Right cardiac atrium (tissue), 5 donors: ENCODE measurements around the gene XPNPEP1. TPM values are rescaled to one million over a fixed set of nuclear protein-coding genes. Genes with fewer than 3 reads are reported as not detected.

Experiments used
- ATAC-seq, 2 donors: fragments of 200-7000 bp; cut with Tn5 transposase; one replicate each; pipeline versions ENCODE4 v1.8.0 to v1.9.1; 2020; ENCODE audit warnings: moderate library complexity in 2 of 2, mild to moderate bottlenecking in 1 of 2
- DNase-seq, 3 donors: peaks; one replicate each; pipeline ENCODE4 v3.0.0-alpha.2; 2020
- H3K27ac ChIP-seq: one replicate; pipeline ENCODE4 v1.5.1; 2013; ENCODE audit warnings: mild to moderate bottlenecking, low read length, control low read depth, moderate library complexity
- H3K27me3 ChIP-seq: one replicate; pipeline ENCODE4 v1.6.1; 2013; ENCODE audit not compliant: control insufficient read depth, insufficient read depth
- H3K4me1 ChIP-seq: one replicate; pipeline ENCODE4 v1.6.1; 2013; ENCODE audit warnings: low read length; ENCODE audit not compliant: control insufficient read depth, insufficient read depth
- H3K4me3 ChIP-seq: one replicate; pipeline ENCODE4 v1.5.1; 2013; ENCODE audit warnings: low read length, control low read depth
- H3K9me3 ChIP-seq: one replicate; pipeline ENCODE4 v1.6.1; 2013; ENCODE audit warnings: low read length; ENCODE audit not compliant: control insufficient read depth
- WGBS: extraction: QIAGEN DNeasy Blood & Tissue Kit; methylation state at CpG from one replicate; pipeline ENCODE4 v1.1.7; 2013; 5-methylcytosine and 5-hydroxymethylcytosine counted together
- intact Hi-C, 4 donors: fragments of 100-400 bp; cut with DNase I; formaldehyde crosslinking; loops; one replicate each; pipeline versions ENCODE4 v1.11.0 to v1.14.0; 2022 to 2023
- polyA plus RNA-seq: library from polyadenylated mRNA; stranded (reverse); fragments of 200-250 nt; gene quantifications from one replicate; pipeline ENCODE4 v1.2.3, GENCODE V29; 2013
- total RNA-seq, 4 donors: library from RNA; stranded (reverse); fragmentation: NEBNext Ultra II Directional; extraction: Animal tissue kit (Norgen Biotek cat#: 25700); gene quantifications; one replicate each; pipeline ENCODE4 v1.2.1, GENCODE V29; 2021
- donor health status: healthy with polysubstance abuse.
- donor health status: DM: no; HTN: yes; CAD: no.
- donor health status: DM: no; HTN: no; CAD: no.
- donor health status: DM: no; HTN: yes; CAD: no; lungs with severe emphysema.
- donor health status: DM: yes; HTN: yes; CAD: no.

XPNPEP1 gene
- total and polyA plus RNA-seq, 5 donors: 20.7 to 47.4 (median 38.4) TPM

GRCh38 chr10:109892117-109892516, 31.2 kb downstream of the XPNPEP1 start:
- WGBS: 63% methylated on average over 4 of the region's 4 CpGs
- peak overlapping the region; percentile 25 for H3K27ac ChIP-seq
- H3K4me1 ChIP-seq: peaks cover 41% of the 10 kb centered on the region
- intact Hi-C loops: loop anchor here (10.0 kb wide), 3 partner anchors 113 to 233 kb away; partner anchors contain the start of gene ADD3 (in 4 of the 4)
- H3K27me3 ChIP-seq: no peaks in the 10 kb centered on the region
- H3K4me3 ChIP-seq: no peak overlapping the region
- ATAC-seq (no peak), DNase-seq (no peak)
- no peaks in the 10 kb centered on the region for H3K9me3 ChIP-seq

GRCh38 chr10:109891105-109891504, 32.2 kb downstream of the XPNPEP1 start:
- intact Hi-C loops: loop anchor here (10.0 kb wide), 3 partner anchors 114 to 234 kb away; partner anchors contain the start of gene ADD3 (in 4 of the 4)
- Histone ChIP-seq H3K4me1 (peaks cover 46% of the 10 kb centered on the region), H3K4me3 (no peak overlapping the region), H3K27me3 (no peaks in the 10 kb centered on the region), H3K27ac (no peak overlapping the region), H3K9me3 (no peaks in the 10 kb centered on the region)
- ATAC-seq (no peak), DNase-seq (no peak)
- WGBS: 90% methylated on average over 2 of the region's 2 CpGs

- Histone ChIP-seq H3K9me3 (no peaks in the 10 kb centered on the region), H3K4me3 (no peak overlapping the region), H3K4me1 (peaks cover 38% of the 10 kb centered on the region), H3K27ac (peak overlapping the region; percentile 13), H3K27me3 (no peaks in the 10 kb centered on the region)
- intact Hi-C loops: loop anchor here (10.0 kb wide), 7 partner anchors 65 to 385 kb away; partner anchors contain the start of gene ADD3 (in 4 of the 4)
- 64% methylated on average over 4 of the region's 4 CpGs for WGBS
- DNase-seq: no peak
- ATAC-seq: no peak
Measured at GRCh38 chr10:109889867-109890266, 33.4 kb downstream of the XPNPEP1 start.

- DNase-seq (no peak), ATAC-seq (no peak)
Measured at GRCh38 chr10:109887776-109888175, 35.5 kb downstream of the XPNPEP1 start.

GRCh38 chr10:109887243-109887642, 36.1 kb downstream of the XPNPEP1 start:
- no peak overlapping the region for H3K27ac ChIP-seq
- no peak overlapping the region for H3K4me3 ChIP-seq
- DNase-seq (no peak), ATAC-seq (no peak)
- H3K9me3 ChIP-seq: no peaks in the 10 kb centered on the region
- intact Hi-C loops: loop anchor here (10.0 kb wide), 5 partner anchors 68 to 388 kb away; no protein-coding TSS in a partner anchor
- peaks cover 23% of the 10 kb centered on the region for H3K4me1 ChIP-seq
- 71% methylated on average over 5 of the region's 5 CpGs for WGBS
- no peaks in the 10 kb centered on the region for H3K27me3 ChIP-seq

More at GRCh38 chr10:109887776-109888175, 35.5 kb downstream of the XPNPEP1 start:
- H3K27me3 ChIP-seq: no peaks in the 10 kb centered on the region
- no peak overlapping the region for H3K27ac ChIP-seq
- peaks cover 25% of the 10 kb centered on the region for H3K4me1 ChIP-seq
- 91% methylated on average over 9 of the region's 9 CpGs for WGBS
- intact Hi-C loops: loop anchor here (10.0 kb wide), 5 partner anchors 67 to 387 kb away; no protein-coding TSS in a partner anchor
- no peaks in the 10 kb centered on the region for H3K9me3 ChIP-seq
- H3K4me3 ChIP-seq: no peak overlapping the region

GRCh38 chr10:109886781-109887140, 36.5 kb downstream of the XPNPEP1 start:
- H3K4me1 ChIP-seq: peaks cover 18% of the 10 kb centered on the region
- no peak overlapping the region for H3K27ac ChIP-seq
- 64% methylated on average over 2 of the region's 2 CpGs for WGBS
- DNase-seq (no peak), ATAC-seq (no peak)
- H3K4me3 ChIP-seq: no peak overlapping the region
- no peaks in the 10 kb centered on the region for H3K9me3 ChIP-seq
- intact Hi-C loops: loop anchor here (10.0 kb wide), 5 partner anchors 68 to 388 kb away; no protein-coding TSS in a partner anchor
- no peaks in the 10 kb centered on the region for H3K27me3 ChIP-seq

GRCh38 chr10:109886037-109886780, 37.1 kb downstream of the XPNPEP1 start:
- 82% methylated on average over 10 of the region's 10 CpGs for WGBS
- no peak for ATAC-seq
- H3K4me1 ChIP-seq: peaks cover 18% of the 10 kb centered on the region
- H3K27ac ChIP-seq: no peak overlapping the region
- H3K4me3 ChIP-seq: no peak overlapping the region
- intact Hi-C loops: loop anchor here (10.0 kb wide), 5 partner anchors 69 to 389 kb away; no protein-coding TSS in a partner anchor
- DNase-seq: no peak
- no peaks in the 10 kb centered on the region for H3K9me3 ChIP-seq
- no peaks in the 10 kb centered on the region for H3K27me3 ChIP-seq

- Histone ChIP-seq H3K4me3 (no peak overlapping the region), H3K4me1 (peaks cover 11% of the 10 kb centered on the region), H3K27me3 (no peaks in the 10 kb centered on the region), H3K27ac (peak overlapping the region; percentile 18), H3K9me3 (no peaks in the 10 kb centered on the region)
- 23% methylated on average over 17 of the region's 17 CpGs for WGBS
- DNase-seq (peak; percentile 76 to 91 (median 85)), ATAC-seq (peak; percentile 89 to 90)
- intact Hi-C loops: loop anchor here (10.0 kb wide), 5 partner anchors 71 to 391 kb away; no protein-coding TSS in a partner anchor
Measured at GRCh38 chr10:109883859-109884771, 39.2 kb downstream of the XPNPEP1 start.

- ATAC-seq: no peak
- 92% methylated on average over 8 of the region's 8 CpGs for WGBS
- Histone ChIP-seq H3K4me1 (peaks cover 11% of the 10 kb centered on the region), H3K9me3 (no peaks in the 10 kb centered on the region), H3K4me3 (no peak overlapping the region), H3K27me3 (no peaks in the 10 kb centered on the region), H3K27ac (no peak overlapping the region)
- no peak for DNase-seq
- intact Hi-C loops: loop anchor here (10.0 kb wide), 5 partner anchors 72 to 392 kb away; no protein-coding TSS in a partner anchor
Measured at GRCh38 chr10:109882251-109883057, 40.9 kb downstream of the XPNPEP1 start.

GRCh38 chr10:109881769-109882057, 41.6 kb downstream of the XPNPEP1 start:
- DNase-seq (no peak), ATAC-seq (no peak)
- H3K27ac ChIP-seq: peak overlapping the region; percentile 7
- no peaks in the 10 kb centered on the region for H3K27me3 ChIP-seq
- peaks cover 9% of the 10 kb centered on the region for H3K4me1 ChIP-seq
- intact Hi-C loops: loop anchor here (10.0 kb wide), 5 partner anchors 73 to 393 kb away; no protein-coding TSS in a partner anchor
- H3K9me3 ChIP-seq: no peaks in the 10 kb centered on the region
- WGBS: 100% methylated on average over 1 of the region's 1 CpG
- H3K4me3 ChIP-seq: no peak overlapping the region
